Left ventricle myocardium superior (tissue), 1 donor: Measurements from ENCODE around the gene CTSD. TPM values are rescaled to one million over a fixed set of nuclear protein-coding genes. Genes with fewer than 3 reads are reported as not detected.
"Not testable (repeated sequence)": the region's sequence is repeated elsewhere in the genome, so short reads cannot be mapped to it uniquely, and the experiment has no call there.

Experiments used
- ATAC-seq: fragments of 200-7000 bp; cut with Tn5 transposase; one replicate; pipeline ENCODE4 v1.9.1; 2020; ENCODE audit warnings: mild to moderate bottlenecking, moderate library complexity
- DNase-seq: peaks from one replicate; pipeline ENCODE4 v3.0.0-alpha.2; 2020
- intact Hi-C: fragments of 100-400 bp; cut with micrococcal nuclease; formaldehyde crosslinking; loops from one replicate; pipeline ENCODE4 v1.11.0; 2022
- total RNA-seq: library from RNA; stranded (reverse); fragmentation: NEBNext Ultra II Directional; extraction: Animal tissue kit (Norgen Biotek cat#: 25700); gene quantifications from one replicate; pipeline ENCODE4 v1.2.1, GENCODE V29; 2021
- donor health status: DM: no; HTN: yes; CAD: no; lungs with severe emphysema.

The CTSD gene
- total RNA-seq, 1 donor from 2014 or later, result 1,004 TPM

- ATAC-seq (peak; percentile 85), DNase-seq (peak; percentile 55)
- intact Hi-C loops, result no loop called here
Measured at GRCh38 chr11:1772270-1773130, 8.8 kb upstream of the CTSD start.

DNA sequence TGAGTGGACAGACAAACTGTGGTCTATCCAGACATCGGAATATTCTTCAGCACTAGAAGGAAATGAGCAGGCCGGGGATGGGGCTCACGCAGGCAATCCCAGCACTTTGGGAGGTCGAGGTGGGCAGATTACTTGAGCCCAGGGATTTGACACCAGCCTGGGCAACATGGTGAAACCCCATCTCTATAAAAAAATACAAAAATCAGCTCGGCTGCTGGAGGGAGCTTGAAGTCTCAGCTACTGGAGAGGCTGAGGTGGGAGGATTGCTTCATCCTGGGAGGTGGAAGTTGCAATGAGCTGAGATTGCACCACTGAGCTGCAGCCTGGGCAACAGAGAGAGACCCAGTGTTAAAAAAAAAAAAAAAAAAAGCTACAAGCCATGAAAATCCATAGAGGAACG is 8.0 kb upstream of the CTSD start:
- intact Hi-C loops, result no loop called here

DNA sequence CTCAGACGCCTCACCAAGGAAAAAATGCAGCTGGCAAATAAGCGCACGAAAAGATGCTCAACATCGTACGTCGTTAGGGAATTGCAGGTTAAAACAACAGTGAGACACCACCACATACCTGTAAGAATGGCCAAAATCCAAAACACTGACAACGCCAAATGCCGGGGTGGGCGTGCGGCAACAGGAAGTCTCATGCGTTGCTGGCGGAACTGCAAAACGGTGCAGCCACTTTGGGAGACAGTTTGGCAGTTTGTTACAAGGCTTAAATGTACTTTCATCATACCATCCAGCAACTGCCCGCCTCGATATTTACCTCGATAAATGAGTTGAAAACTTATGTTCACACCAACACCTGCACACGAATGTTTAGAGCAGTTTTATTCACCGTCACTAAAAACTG is 7.5 kb upstream of the CTSD start:
- DNase-seq, result no peak
- intact Hi-C loops, result no loop called here
- no peak for ATAC-seq

More for the DNA sequence above, 8.0 kb upstream of the CTSD start:
- ATAC-seq, result peak; percentile 49
- DNase-seq, result no peak

DNA sequence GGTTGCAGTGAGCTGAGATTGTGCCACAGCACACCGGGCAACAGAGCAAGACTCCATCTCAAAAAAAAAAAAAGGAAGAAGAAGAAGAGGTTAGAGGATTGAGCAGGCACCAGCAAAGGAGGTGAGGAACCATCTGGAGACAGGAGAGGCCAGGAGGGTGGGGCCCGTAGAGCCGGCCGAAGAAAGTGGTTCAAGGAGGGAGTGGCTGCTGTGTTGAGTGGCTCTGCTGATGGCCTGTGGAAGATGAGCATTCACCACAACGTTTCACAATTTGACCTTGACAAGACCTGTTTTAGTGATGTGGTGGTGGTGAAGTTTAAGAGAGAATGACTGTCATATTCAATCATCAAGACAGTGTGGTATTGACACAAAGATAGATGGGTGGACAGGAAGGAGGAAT is 6.8 kb upstream of the CTSD start:
- no peak for ATAC-seq
- intact Hi-C loops, result no loop called here

DNA sequence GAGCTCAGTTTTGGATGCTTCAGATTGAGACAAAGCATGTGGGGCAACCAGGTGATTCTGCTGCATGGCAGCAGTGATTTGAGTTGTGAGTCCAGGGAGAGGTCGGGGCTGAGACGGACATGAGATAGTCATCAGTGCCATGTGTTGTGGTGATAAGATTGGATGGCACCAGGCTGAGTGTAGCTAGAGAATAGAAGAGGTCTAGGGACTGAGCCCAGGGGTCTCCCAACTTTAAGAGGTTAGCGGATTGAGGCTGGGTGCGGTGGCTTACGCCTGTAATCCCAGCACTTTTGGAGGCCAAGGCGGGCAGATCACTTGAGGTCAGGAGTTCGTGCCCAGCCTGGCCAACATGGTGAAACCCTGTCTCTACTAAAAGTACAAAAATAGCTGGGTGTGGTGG is 6.3 kb upstream of the CTSD start:
- ATAC-seq (no peak), DNase-seq (peak; percentile 12)
- intact Hi-C loops, result no loop called here

More for the DNA sequence above, 6.8 kb upstream of the CTSD start:
- DNase-seq, result no peak

DNA sequence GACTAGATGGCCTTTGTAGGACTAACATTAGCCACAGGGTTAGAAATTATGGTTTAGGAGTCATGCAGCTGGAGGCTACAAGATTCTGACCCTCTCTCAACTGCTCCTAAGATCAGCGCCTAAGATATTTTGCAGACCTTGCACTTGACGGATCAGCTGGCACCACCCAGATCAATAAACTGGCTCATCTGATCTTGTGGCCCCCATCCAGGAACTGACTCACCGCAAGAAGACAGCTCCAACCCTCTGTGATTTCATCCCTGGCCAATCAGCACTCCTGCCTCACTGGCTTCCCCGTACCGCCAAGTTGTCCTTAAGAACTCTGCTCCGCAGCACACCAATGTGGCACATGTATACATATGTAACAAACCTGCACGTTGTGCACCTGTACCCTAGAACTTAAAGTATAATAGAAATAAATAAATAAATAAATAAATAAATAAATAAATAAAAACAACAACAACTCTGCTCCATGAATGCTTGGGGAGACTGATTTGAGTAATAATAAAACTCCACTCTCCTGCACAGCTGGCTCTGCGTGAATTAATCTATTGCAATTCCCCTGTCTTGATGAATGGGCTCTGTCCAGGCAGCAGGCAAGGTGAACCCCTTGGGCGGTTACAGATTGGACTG is 5.7 kb upstream of the CTSD start:
- DNase-seq, ATAC-seq, intact Hi-C loops: not testable (repeated sequence)

DNA sequence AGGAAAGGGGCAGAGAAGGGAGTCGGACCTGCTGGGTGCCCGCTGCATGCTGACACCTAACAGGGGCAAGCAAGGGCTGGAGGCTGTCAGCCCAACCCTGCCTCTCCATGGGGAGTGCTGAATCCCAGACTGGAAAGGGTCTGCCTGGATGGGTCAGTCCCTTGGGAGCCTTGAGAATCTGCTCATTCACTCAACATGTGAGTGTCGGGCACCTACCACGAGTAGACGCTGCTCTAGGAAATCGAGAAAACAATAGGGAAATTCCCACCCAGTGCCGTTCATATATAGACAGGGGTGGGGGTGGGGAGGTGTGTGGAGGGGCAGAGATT is 4.4 kb upstream of the CTSD start:
- intact Hi-C loops, result no loop called here
- no peak for DNase-seq

DNA sequence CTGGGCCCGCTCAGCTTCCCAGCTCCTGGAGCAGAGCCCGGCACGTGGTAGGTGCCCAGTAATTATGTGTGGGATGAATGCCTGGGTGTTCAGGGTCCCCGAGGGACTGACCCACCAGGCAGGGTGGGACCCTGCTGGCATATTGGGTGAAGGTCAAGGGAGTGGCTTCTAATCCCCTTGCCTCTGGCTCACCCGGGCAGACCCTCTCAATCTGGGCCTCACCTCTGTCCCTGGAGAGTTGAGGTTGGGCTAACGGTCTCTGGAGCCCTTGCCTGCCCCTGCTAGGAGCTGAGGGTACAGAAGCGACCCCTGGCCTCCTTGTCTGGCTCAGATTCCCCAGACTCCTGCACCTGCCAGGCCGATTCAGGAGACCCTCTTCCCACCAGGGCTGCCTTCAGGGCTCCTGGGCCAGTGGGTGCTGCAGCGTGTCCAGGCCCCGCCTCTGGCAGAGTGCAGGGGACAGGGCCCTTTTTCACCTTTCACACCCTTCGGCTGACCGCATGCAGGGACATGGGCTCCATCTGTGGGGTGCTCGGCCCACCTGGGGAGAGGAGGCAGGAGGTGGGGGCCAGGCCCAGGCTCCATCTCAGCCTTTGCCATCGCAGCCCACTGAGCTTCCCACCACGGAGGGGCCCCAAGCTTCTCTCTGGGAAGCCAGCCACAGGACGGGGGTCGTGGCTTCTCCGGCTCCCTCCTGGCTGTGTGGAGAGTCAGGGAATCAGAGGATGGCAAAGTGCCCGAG is 3.8 kb upstream of the CTSD start:
- peak; percentile 24 for DNase-seq
- intact Hi-C loops, result no loop called here
- ATAC-seq, result no peak

More for the DNA sequence above, 4.4 kb upstream of the CTSD start:
- ATAC-seq, result no peak

DNA sequence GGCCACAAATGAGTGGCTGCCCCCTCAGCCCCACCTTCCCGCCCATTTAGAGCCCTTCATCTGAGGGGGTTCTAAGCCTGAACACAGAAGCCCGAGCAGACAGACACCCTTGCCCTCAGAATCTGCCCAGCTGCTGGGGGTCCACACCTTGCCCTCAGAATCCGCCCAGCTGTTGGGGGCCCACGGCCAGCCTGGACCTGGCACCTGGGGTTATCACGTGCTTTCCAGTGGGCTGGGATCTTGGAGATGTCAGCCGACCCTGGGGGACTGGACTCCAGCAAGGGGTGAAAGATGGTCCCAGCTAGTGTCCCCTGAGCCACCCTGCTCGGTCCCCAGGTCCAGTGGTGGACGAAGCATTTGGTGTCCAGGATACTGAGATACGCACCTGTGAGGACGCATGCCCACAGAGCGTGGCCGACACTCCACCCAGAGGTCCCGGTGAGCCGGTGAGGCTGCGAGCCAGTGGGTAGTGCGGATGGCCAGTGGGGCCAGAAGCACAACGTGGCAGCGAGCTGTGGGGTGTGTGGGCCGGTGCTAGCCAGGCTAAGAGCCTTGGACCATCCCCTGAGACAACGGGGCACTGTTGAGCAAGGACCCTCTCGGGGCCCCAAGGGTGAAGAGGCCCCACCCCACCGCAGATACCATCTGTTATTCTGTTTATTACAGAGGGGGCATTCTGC is 3.1 kb upstream of the CTSD start:
- intact Hi-C loops, result no loop called here
- peak; percentile 20 for DNase-seq

GRCh38 chr11:1765871-1766718 is 2.4 kb upstream of the CTSD start:
- DNase-seq (peak; percentile 24), ATAC-seq (no peak)
- intact Hi-C loops, result no loop called here

More for the DNA sequence above, 3.1 kb upstream of the CTSD start:
- no peak for ATAC-seq

GRCh38 chr11:1763336-1763795 is 361 bp downstream of the CTSD start:
- intact Hi-C loops, result no loop called here

GRCh38 chr11:1762537-1763302 is 1.0 kb downstream of the CTSD start:
- ATAC-seq (peak; percentile 21), DNase-seq (peak; percentile 64)
- intact Hi-C loops, result no loop called here

More at GRCh38 chr11:1763336-1763795, 361 bp downstream of the CTSD start:
- ATAC-seq, result no peak
- no peak for DNase-seq

DNA sequence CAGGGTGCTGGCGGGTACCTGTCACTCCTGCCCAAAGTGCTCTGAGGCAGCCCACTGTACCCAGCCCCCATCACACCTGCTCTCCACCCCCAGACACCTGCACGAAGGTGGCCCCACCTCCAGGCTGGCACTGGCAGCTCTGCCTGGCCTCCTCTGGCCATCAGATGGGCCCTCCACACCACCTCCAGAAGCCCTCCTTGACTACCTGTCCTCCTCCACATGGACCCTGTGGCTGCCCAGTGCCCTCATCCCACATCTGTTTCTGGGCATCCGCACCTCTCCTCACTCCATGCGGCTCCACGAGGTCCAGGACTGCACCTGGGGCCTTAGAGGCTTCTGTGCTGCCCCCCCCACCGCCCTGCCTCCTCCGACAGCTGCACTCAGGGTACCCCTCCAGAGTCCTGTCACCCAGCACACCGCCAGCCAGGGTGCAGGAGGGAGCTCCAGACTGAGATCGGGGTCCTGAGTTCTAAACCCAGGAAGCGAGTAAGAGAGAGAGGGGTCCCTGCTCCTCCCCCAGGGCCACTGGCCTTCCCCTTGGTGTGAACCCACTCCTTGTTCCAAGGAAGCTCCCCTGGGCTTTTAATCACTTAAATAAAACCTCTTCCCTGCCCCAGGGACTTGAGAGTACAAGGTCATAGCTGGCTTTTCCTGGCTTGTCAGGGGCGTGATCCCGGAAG is 1.7 kb downstream of the CTSD start:
- DNase-seq (peak; percentile 37), ATAC-seq (no peak)
- intact Hi-C loops, result no loop called here

GRCh38 chr11:1761110-1761856 is 2.4 kb downstream of the CTSD start:
- intact Hi-C loops, result no loop called here
- ATAC-seq (no peak), DNase-seq (peak; percentile 40)

DNA sequence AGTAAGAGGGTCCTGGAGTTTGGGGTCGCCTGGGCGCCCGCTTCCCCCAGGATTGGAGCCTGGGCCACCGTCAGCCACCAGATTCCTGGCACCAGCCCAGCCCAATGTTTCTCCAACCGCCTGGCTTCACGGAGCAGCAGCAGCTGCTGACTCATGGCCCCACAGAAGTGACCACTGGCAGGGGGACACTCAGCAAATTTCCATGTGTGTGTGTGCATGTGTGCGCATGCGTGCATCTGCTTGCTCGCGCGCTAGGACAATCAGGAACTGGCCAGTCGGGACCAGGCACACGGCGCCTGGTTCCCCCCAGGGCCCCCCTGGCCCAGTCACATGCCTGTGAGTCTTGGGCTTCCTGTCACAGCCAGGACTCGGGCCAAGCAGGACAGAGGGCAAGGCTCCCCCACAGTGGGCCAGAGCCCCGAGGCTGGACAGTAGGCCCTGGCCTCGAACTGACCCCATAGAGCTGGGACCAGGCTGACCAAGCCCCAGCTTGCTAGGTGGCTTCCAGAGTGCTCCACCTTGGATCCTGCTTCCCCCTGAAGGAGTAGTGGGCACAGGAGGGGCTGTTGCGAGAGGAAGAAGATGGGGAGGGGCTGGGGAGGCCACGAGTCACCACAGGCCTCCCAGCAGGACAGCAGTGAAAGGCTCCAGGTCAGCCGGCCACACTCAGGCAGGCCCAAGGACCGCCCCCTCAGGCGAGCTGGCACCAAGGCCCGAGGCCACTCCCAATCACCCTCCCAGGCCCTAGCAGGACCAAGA is 3.2 kb downstream of the CTSD start:
- DNase-seq (peak; percentile 94), ATAC-seq (peak; percentile 65)
- intact Hi-C loops, result no loop called here

- intact Hi-C loops, result no loop called here
- no peak for DNase-seq
- ATAC-seq, result no peak
Measured at GRCh38 chr11:1759851-1760220, 3.9 kb downstream of the CTSD start.
